Heart left ventricle (tissue), 16 donors: Measurements from ENCODE around the gene ZDHHC20. TPM values are rescaled to one million over a fixed set of nuclear protein-coding genes. Genes with fewer than 3 reads are reported as not detected.
A peak's percentile ranks its signal among the peaks of the same experiment; 100 is the strongest.

Experiments
- ATAC-seq, 4 donors: fragments of 200-7000 bp; cut with Tn5 transposase; one replicate each; pipeline ENCODE4 v1.9.1; 2020 to 2022; ENCODE audit warnings: moderate library complexity in 4 of 4, mild to moderate bottlenecking in 3 of 4, moderate number of reproducible peaks in 1 of 4
- DNase-seq, 5 donors: peaks; one replicate each; pipeline ENCODE4 v3.0.0-alpha.2; 2020
- H3K27ac ChIP-seq, 12 donors: fragments of 200-600 bp; sonication (generic) in 4 of 12; one replicate each; pipeline versions ENCODE4 v1.5.0 to v1.8.0; 2016 to 2022; ENCODE audit warnings: mild to moderate bottlenecking in 2 of 12
- H3K27me3 ChIP-seq, 9 donors: fragments of 200-600 bp; sonication (generic) in 2 of 9; one replicate each; pipeline versions ENCODE4 v1.5.1 to v1.8.0; 2016 to 2022; ENCODE audit warnings: mild to moderate bottlenecking in 3 of 9
- H3K36me3 ChIP-seq, 9 donors: fragments of 200-600 bp; sonication (generic) in 2 of 9; one replicate each; pipeline versions ENCODE4 v1.5.0 to v1.8.0; 2018 to 2022; ENCODE audit warnings: mild to moderate bottlenecking in 2 of 9
- H3K4me1 ChIP-seq, 12 donors: fragments of 200-600 bp; sonication (generic) in 4 of 12; one replicate each; pipeline versions ENCODE4 v1.5.0 to v1.8.0; 2016 to 2022; ENCODE audit warnings: mild to moderate bottlenecking in 3 of 12
- H3K4me3 ChIP-seq, 12 donors: fragments of 200-600 bp; sonication (generic) in 4 of 12; one replicate each; pipeline versions ENCODE4 v1.5.0 to v1.8.0; 2017 to 2022; ENCODE audit warnings: mild to moderate bottlenecking in 9 of 12, moderate library complexity in 4 of 12
- H3K9me3 ChIP-seq, 12 donors: fragments of 200-600 bp; sonication (generic) in 4 of 12; one replicate each; pipeline versions ENCODE4 v1.5.0 to v1.8.0; 2016 to 2022; ENCODE audit warnings: mild to moderate bottlenecking in 1 of 12
- POLR2A ChIP-seq, 2 donors: fragments of 450-650 bp; IDR thresholded peaks; one replicate each; pipeline ENCODE4 v1.6.1; 2017; ENCODE audit warnings: antibody characterized with exemption in 2 of 2, mild to moderate bottlenecking in 2 of 2, moderate library complexity in 2 of 2
- WGBS, 4 donors: extraction: QIAGEN DNeasy Blood & Tissue Kit in 2 of 4; methylation state at CpG; one replicate each; pipeline versions ENCODE4 v1.1.5 to v1.1.7; 2013 to 2018; 5-methylcytosine and 5-hydroxymethylcytosine counted together
- intact Hi-C, 10 donors: fragments of 100-400 bp; cut with DNase I; formaldehyde crosslinking; loops; one replicate each; pipeline versions ENCODE4 v1.11.1 to v1.14.2; 2022
- polyA plus RNA-seq, 2 donors: library from polyadenylated mRNA; stranded (reverse); fragments of 200-250 nt; gene quantifications; one replicate each; pipeline ENCODE4 v1.2.3, GENCODE V29; 2013
- total RNA-seq, 9 donors: library from RNA; depleted of rRNA in 2 of 9; stranded (reverse); fragments of >200 nt in 2 of 9; fragmentation: NEBNext Ultra II Directional in 3 of 9; extraction: Animal tissue kit (Norgen Biotek cat#: 25700) in 3 of 9; gene quantifications; one replicate each; pipeline versions ENCODE4 v1.1.0 to v1.2.4, GENCODE V29; 2016 to 2023
- TF ChIP-seq, protein P1 (sequence below), 12 donors: fragments of 200-600 bp; sonication (generic) in 4 of 12; IDR thresholded peaks; one replicate each; pipeline versions ENCODE4 v1.5.0 to v1.8.0; 2018 to 2022; ENCODE audit warnings: antibody characterized with exemption in 12 of 12, mild to moderate bottlenecking in 5 of 12
- donor health status: ischemic (EF 13 %, LVEDD 7.1; RV severe dilation, severe dysfunction).
- donor health status: healthy with polysubstance abuse.
- donor health status: DM: no; HTN: yes; CAD: no.
- donor health status: DM: no; HTN: no; CAD: no.
- donor health status: ischemic (EF 25% LVEDD 6.9; RV normal size, moderate dysfunction).
- donor health status: ischemic (EF 25% LVEDD 5.7; RV mildly dilated, moderate dysfunction).
- donor health status: healthy.
- donor health status: DM: yes; HTN: yes; CAD: no.
- donor health status: ischemic (EF 35%, LVEDD 5.7; RV mildly dilated, moderate dysfunction).
- donor health status: nonischemic (EF 11% LVEDD 7.7; RV severe dilation, severe dysfunction).
- donor health status: DM: yes; HTN: yes; CAD: no.
- donor health status: PGD.
- donor health status: ischemic (EF 29% LVEDD 5.4; RV normal size, mild dysfunction).
- donor health status: nonischemic (EF 23%, LVEDD 6.1; RV moderate dilation, normal function).

ZDHHC20 gene
- total and polyA plus RNA-seq, 11 donors, result 6.2 to 36.4 (median 16.8) TPM

GRCh38 chr13:21486322-21486721, 27.2 kb upstream of the ZDHHC20 start:
- 96 to 99% (median 97%) methylated on average over 4 of the region's 4 CpGs for WGBS, 4 donors
- no peak overlapping the region for H3K4me3 ChIP-seq
- peaks cover 0 to 4% (median 0%) of the 10 kb centered on the region in 12 donors for H3K4me1 ChIP-seq
- no peak overlapping the region for H3K27ac ChIP-seq
- H3K36me3 ChIP-seq, result peaks cover 0 to 17% (median 10%) of the 10 kb centered on the region in 9 donors
- peaks cover 0 to 30% (median 15%) of the 10 kb centered on the region in 12 donors for H3K9me3 ChIP-seq
- intact Hi-C loops, result loop anchor here in 1 of 10 donors (10.0 kb wide), 1 partner anchor 542 kb away; no protein-coding TSS in a partner anchor
- no peaks in the 10 kb centered on the region for H3K27me3 ChIP-seq
- DNase-seq (no peak), ATAC-seq (no peak)
- no peak for TF ChIP-seq POLR2A (IDR thresholded peaks at IDR 0.05)
- TF ChIP-seq, protein P1, sequence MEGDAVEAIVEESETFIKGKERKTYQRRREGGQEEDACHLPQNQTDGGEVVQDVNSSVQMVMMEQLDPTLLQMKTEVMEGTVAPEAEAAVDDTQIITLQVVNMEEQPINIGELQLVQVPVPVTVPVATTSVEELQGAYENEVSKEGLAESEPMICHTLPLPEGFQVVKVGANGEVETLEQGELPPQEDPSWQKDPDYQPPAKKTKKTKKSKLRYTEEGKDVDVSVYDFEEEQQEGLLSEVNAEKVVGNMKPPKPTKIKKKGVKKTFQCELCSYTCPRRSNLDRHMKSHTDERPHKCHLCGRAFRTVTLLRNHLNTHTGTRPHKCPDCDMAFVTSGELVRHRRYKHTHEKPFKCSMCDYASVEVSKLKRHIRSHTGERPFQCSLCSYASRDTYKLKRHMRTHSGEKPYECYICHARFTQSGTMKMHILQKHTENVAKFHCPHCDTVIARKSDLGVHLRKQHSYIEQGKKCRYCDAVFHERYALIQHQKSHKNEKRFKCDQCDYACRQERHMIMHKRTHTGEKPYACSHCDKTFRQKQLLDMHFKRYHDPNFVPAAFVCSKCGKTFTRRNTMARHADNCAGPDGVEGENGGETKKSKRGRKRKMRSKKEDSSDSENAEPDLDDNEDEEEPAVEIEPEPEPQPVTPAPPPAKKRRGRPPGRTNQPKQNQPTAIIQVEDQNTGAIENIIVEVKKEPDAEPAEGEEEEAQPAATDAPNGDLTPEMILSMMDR (IDR thresholded peaks at IDR 0.05), result no peak

DNA sequence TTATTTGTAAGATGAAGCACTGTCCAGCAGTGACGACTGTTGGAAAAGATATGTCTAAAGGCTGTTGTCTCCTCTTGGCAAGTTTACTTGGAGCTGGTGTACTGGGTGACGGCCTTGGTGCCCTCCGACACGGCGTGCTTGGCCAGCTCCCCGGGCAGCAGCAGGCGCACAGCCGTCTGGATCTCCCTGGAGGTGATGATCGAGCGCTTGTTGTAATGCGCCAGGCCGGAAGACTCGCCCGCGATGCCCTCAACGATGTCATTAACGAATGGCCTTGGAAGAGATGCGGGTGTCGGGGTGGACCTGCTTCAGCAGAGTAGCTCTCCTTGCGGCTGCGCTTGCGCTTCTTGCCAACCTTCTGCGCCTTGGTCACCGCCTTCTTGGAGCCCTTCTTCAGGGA, 24.6 kb upstream of the ZDHHC20 start:
- WGBS, 4 donors, result 91 to 93% (median 92%) methylated on average over 13 to 24 of the region's 24 CpGs
- no peak overlapping the region for H3K4me3 ChIP-seq
- peaks cover 0 to 8% (median 0%) of the 10 kb centered on the region in 12 donors for H3K4me1 ChIP-seq
- ATAC-seq (no peak), DNase-seq (no peak)
- H3K27ac ChIP-seq, result no peak overlapping the region
- TF ChIP-seq, protein P1 (IDR thresholded peaks at IDR 0.05), result no peak
- TF ChIP-seq POLR2A (IDR thresholded peaks at IDR 0.05), result no peak
- intact Hi-C loops, result loop anchor here in 1 of 10 donors (10.0 kb wide), 1 partner anchor 539 kb away; no protein-coding TSS in a partner anchor
- no peaks in the 10 kb centered on the region for H3K36me3 ChIP-seq
- peaks cover 0 to 30% (median 15%) of the 10 kb centered on the region in 12 donors for H3K9me3 ChIP-seq
- no peaks in the 10 kb centered on the region for H3K27me3 ChIP-seq

DNA sequence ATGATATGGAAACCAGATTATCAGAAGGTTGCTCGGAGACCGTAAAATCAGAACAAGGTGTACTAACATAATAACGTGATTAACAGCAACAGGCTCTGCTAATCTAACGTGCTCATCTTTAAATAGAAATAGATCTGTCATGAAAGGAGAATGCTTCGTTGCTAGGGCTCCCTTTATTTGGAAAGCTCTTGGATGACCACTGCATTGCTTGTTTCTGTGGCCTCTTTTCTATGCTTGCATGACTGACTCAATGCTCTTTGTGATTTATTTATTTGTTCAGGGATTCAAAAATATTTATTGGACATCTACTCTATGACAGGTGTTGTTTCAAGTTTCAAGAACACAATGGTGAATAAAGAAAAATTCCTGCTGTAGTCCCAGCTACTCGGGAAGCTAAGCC, 22.3 kb upstream of the ZDHHC20 start:
- no peak for TF ChIP-seq POLR2A (IDR thresholded peaks at IDR 0.05)
- TF ChIP-seq, protein P1 (IDR thresholded peaks at IDR 0.05), result no peak
- WGBS, 4 donors, result 39 to 48% (median 43%) methylated on average over 6 of the region's 6 CpGs
- H3K27me3 ChIP-seq, result no peaks in the 10 kb centered on the region
- intact Hi-C loops, result loop anchor here in 1 of 10 donors (10.0 kb wide), 1 partner anchor 537 kb away; no protein-coding TSS in a partner anchor
- no peaks in the 10 kb centered on the region for H3K36me3 ChIP-seq
- ATAC-seq (peak in 3 of 4 donors; percentile 20 to 68 (median 49)), DNase-seq (no peak)
- H3K9me3 ChIP-seq, result peaks cover 0 to 9% (median 5%) of the 10 kb centered on the region in 12 donors
- H3K4me3 ChIP-seq, result no peak overlapping the region
- H3K27ac ChIP-seq, result peak overlapping the region in 2 of 12 donors; percentile 3 to 51
- peaks cover 0 to 15% (median 7%) of the 10 kb centered on the region in 12 donors for H3K4me1 ChIP-seq

DNA sequence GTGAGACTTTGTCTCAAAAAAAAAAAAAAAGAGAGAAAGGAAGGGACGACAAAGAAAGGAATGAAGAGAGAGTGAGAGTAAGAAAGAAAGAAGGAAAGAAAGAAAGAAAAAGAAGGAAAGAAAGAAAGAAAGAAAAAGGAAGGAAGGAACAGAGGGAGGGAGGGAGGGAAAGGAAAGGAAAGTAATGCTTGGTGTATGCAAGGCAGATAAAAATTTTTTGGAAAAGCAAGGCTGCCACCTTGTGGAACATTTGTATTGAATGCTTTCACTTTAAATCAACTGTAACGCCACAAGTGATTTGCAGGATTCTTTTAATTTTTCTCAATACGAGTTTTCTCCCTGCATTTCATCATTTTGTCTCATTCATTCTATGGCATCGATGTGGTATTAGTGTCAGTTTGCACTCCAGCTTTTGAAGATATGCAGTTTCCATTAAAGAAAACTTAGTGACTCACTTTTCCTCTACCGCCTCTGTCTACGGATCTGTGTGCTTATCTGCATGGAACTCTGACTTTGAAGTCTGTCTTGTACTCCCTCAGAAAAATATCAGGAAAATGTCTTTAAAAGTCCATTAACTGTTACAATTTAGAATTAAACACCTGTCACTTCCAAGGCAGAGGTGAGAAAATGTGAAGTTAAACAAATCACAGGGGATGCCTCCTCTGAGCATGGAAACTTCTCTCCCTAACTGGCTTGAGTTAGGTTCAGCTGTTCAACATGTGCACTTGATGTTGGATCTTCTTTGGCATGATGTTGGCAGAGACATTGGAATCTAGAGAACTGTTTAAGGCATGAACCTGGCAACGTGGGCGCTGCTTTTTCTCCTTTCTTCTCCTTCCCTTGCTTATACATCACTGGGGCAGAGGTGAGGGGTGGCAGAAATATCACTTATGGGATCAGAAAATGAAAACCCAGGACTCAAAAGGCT, 20.0 kb upstream of the ZDHHC20 start:
- intact Hi-C loops, result loop anchor here (1.0 to 10.0 kb wide), 8 partner anchors 94 to 537 kb away; no protein-coding TSS in a partner anchor
- Histone ChIP-seq H3K9me3 (no peaks in the 10 kb centered on the region), H3K27me3 (no peaks in the 10 kb centered on the region), H3K36me3 (no peaks in the 10 kb centered on the region), H3K4me3 (peak overlapping the region in 8 of 12 donors; percentile 10 to 46 (median 31)), H3K4me1 (peaks cover 0 to 15% (median 8%) of the 10 kb centered on the region in 12 donors), H3K27ac (no peak overlapping the region)
- DNase-seq, result peak in 2 of 5 donors; percentile 53 to 56
- ATAC-seq, result peak; percentile 53 to 72 (median 64)
- TF ChIP-seq, protein P1 (IDR thresholded peaks at IDR 0.05), result peak; percentile 56 to 76 (median 72)
- TF ChIP-seq POLR2A (IDR thresholded peaks at IDR 0.05), result no peak
- WGBS, 4 donors, result 15 to 21% (median 16%) methylated on average over 8 of the region's 8 CpGs
